ENCODE measurements around the gene AVPR2.

GRCh38 chrX:153941336-153942252, 37.1 kb downstream of the AVPR2 start:
- TF ChIP-seq CTCF (IDR thresholded peaks at IDR 0.05; ENCODE audit: low read depth, low read length): no peak
- TF ChIP-seq POLR2A (IDR thresholded peaks at IDR 0.05; ENCODE audit: extremely low read depth, insufficient read length): no peak
- TF ChIP-seq, protein P1, sequence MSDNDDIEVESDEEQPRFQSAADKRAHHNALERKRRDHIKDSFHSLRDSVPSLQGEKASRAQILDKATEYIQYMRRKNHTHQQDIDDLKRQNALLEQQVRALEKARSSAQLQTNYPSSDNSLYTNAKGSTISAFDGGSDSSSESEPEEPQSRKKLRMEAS (IDR thresholded peaks at IDR 0.05; ENCODE audit: low read depth, low read length): no peak
- no peak for TF ChIP-seq MYC (IDR thresholded peaks at IDR 0.05; ENCODE audit: low read depth, low read length)
